IMR-90 (cell line): ENCODE results near the gene CD9. TPM values are rescaled to one million over a fixed set of nuclear protein-coding genes. Genes with fewer than 3 reads are reported as not detected.

Experiments used
- ATAC-seq: fragments of 200-7000 bp; cut with Tn5 transposase; 2 replicates; pipeline ENCODE4 v1.9.1; 2020; ENCODE audit warnings: low read depth, mild to moderate bottlenecking, moderate library complexity
- BruUV-seq: library from RNA; stranded (reverse); fragments of 400-500 nt; replicated peaks from 2 replicates; lab custom pipeline; 2021; lab: Mats Ljungman, UMichigan
- CTCF ChIA-PET: fragments of 300-600 bp; formaldehyde crosslinking; extraction: SDS; loops from one replicate; lab custom pipeline; 2021; ENCODE audit warnings: antibody characterized with exemption; lab: Yijun Ruan, JAX
- POLR2A ChIA-PET: fragments of 300-600 bp; sonication (Branson Sonifier 250); formaldehyde crosslinking; loops from one replicate; lab custom pipeline; 2022; ENCODE audit warnings: antibody characterized with exemption; ENCODE audit not compliant: unreplicated experiment; lab: Charles Lee
- DNase-seq: peaks from one replicate; pipeline ENCODE4 v3.0.0; 2013
- H2AFZ ChIP-seq: replicated peaks from 2 replicates; pipeline ENCODE3; 2013; ENCODE audit warnings: low read length, mild to moderate bottlenecking; ENCODE audit not compliant: poor library complexity
- H2AK5ac ChIP-seq: 2 replicates; pipeline ENCODE4 v1.6.1; 2013; ENCODE audit warnings: low read depth, low read length, inconsistent platforms
- H2AK9ac ChIP-seq: replicated peaks from 2 replicates; pipeline ENCODE3; 2013; ENCODE audit warnings: mild to moderate bottlenecking, low read depth, low read length, moderate library complexity; ENCODE audit not compliant: poor library complexity
- H2BK120ac ChIP-seq: 2 replicates; pipeline ENCODE4 v1.6.1; 2013; ENCODE audit warnings: low read depth, low read length, inconsistent platforms
- H2BK15ac ChIP-seq: 3 replicates; pipeline ENCODE4 v1.6.1; 2013; ENCODE audit warnings: low read depth, low read length, inconsistent platforms
- H2BK20ac ChIP-seq: 2 replicates; pipeline ENCODE4 v1.6.1; 2013; ENCODE audit warnings: low read depth, mild to moderate bottlenecking, inconsistent platforms, low read length, moderate library complexity
- H2BK5ac ChIP-seq: 2 replicates; pipeline ENCODE4 v1.6.1; 2013; ENCODE audit warnings: mild to moderate bottlenecking, low read depth, low read length, inconsistent platforms; ENCODE audit not compliant: poor library complexity, severe bottlenecking
- H3K14ac ChIP-seq: replicated peaks from 2 replicates; pipeline ENCODE4 v1.6.1; 2013; ENCODE audit warnings: low read depth, low read length, inconsistent platforms
- H3K18ac ChIP-seq: 2 replicates; pipeline ENCODE4 v1.6.1; 2013; ENCODE audit warnings: low read depth, low read length, control low read depth
- H3K23ac ChIP-seq: 2 replicates; pipeline ENCODE4 v1.6.1; 2013; ENCODE audit warnings: low read depth, low read length, inconsistent platforms
- H3K27ac ChIP-seq: 2 replicates; pipeline ENCODE4 v1.5.1; 2013; ENCODE audit warnings: mild to moderate bottlenecking, control low read depth, low read length; ENCODE audit not compliant: insufficient read depth
- H3K27me3 ChIP-seq: 2 replicates; pipeline ENCODE4 v1.6.1; 2013; ENCODE audit warnings: low read length; ENCODE audit not compliant: control insufficient read depth, insufficient read depth
- H3K36me3 ChIP-seq: 2 replicates; pipeline ENCODE4 v1.6.1; 2013; ENCODE audit warnings: low read length, mixed read lengths; ENCODE audit not compliant: control insufficient read depth, insufficient read depth
- H3K4ac ChIP-seq: 2 replicates; pipeline ENCODE4 v1.6.1; 2013; ENCODE audit warnings: low read depth, low read length, inconsistent platforms
- H3K4me1 ChIP-seq: 2 replicates; pipeline ENCODE4 v1.6.1; 2013; ENCODE audit warnings: low read length, mixed read lengths; ENCODE audit not compliant: control insufficient read depth, insufficient read depth
- H3K4me2 ChIP-seq: 2 replicates; pipeline ENCODE4 v1.6.1; 2013; ENCODE audit warnings: low read depth, mild to moderate bottlenecking, control low read depth, low read length, moderate library complexity
- H3K4me3 ChIP-seq: 2 replicates; pipeline ENCODE4 v1.5.1; 2013; ENCODE audit warnings: low read depth, mild to moderate bottlenecking, control low read depth, low read length, moderate library complexity; ENCODE audit not compliant: insufficient read depth
- H3K56ac ChIP-seq: 2 replicates; pipeline ENCODE4 v1.6.1; 2013; ENCODE audit warnings: low read length, inconsistent platforms; ENCODE audit not compliant: insufficient read depth; ENCODE audit errors: extremely low read depth
- H3K79me1 ChIP-seq, 2 experiments: 2 replicates each; pipeline ENCODE4 v1.6.1; 2013; ENCODE audit warnings: low read length in 2 of 2, inconsistent platforms in 1 of 2, low read depth in 1 of 2
- H3K9ac ChIP-seq: 2 replicates; pipeline ENCODE4 v1.6.1; 2013; ENCODE audit warnings: low read depth, low read length, control low read depth
- H3K9me1 ChIP-seq: 2 replicates; pipeline ENCODE4 v1.6.1; 2013; ENCODE audit warnings: low read length, inconsistent platforms; ENCODE audit not compliant: insufficient read depth
- H3K9me3 ChIP-seq: 2 replicates; pipeline ENCODE4 v1.6.1; 2013; ENCODE audit warnings: low read length; ENCODE audit not compliant: control insufficient read depth, insufficient read depth
- H4K20me1 ChIP-seq: 2 replicates; pipeline ENCODE4 v1.6.1; 2013; ENCODE audit warnings: low read length, inconsistent platforms; ENCODE audit not compliant: insufficient read depth
- H4K5ac ChIP-seq: 2 replicates; pipeline ENCODE4 v1.6.1; 2013; ENCODE audit warnings: mild to moderate bottlenecking, low read depth, low read length, control low read depth
- H4K8ac ChIP-seq, 2 experiments: 2 replicates each; pipeline ENCODE4 v1.6.1; 2013; ENCODE audit warnings: low read depth in 2 of 2, low read length in 2 of 2, control low read depth in 1 of 2, inconsistent platforms in 1 of 2
- H4K91ac ChIP-seq: 2 replicates; pipeline ENCODE4 v1.6.1; 2013; ENCODE audit warnings: low read depth, low read length, inconsistent platforms; ENCODE audit not compliant: insufficient read depth
- BHLHE40 ChIP-seq: fragments of 150-350 bp; IDR thresholded peaks from 2 replicates; pipeline ENCODE4 v1.6.1; 2016; ENCODE audit warnings: mild to moderate bottlenecking, low read depth, low read length
- CEBPB ChIP-seq: IDR thresholded peaks from 2 replicates; pipeline ENCODE4 v1.6.1; 2012; ENCODE audit warnings: low read depth, low read length, improper control_type of control experiment
- CHD1 ChIP-seq: IDR thresholded peaks from 2 replicates; pipeline ENCODE4 v1.6.1; 2012; ENCODE audit warnings: low read depth, low read length, improper control_type of control experiment
- FOS ChIP-seq: fragments of 150-350 bp; IDR thresholded peaks from 2 replicates; pipeline ENCODE4 v1.6.1; 2016; ENCODE audit warnings: low read depth, low read length
- MAFK ChIP-seq: IDR thresholded peaks from 2 replicates; pipeline ENCODE4 v1.6.1; 2012; ENCODE audit warnings: low read depth, low read length, improper control_type of control experiment
- MAZ ChIP-seq: IDR thresholded peaks from 2 replicates; pipeline ENCODE4 v1.6.1; 2012; ENCODE audit warnings: low read depth, mild to moderate bottlenecking, low read length, improper control_type of control experiment, moderate library complexity, borderline replicate concordance
- MXI1 ChIP-seq: IDR thresholded peaks from 2 replicates; pipeline ENCODE4 v1.6.1; 2012; ENCODE audit warnings: low read depth, mild to moderate bottlenecking, low read length, moderate library complexity, borderline replicate concordance
- NFE2L2 ChIP-seq: fragments of 150-350 bp; IDR thresholded peaks from 2 replicates; pipeline ENCODE4 v1.6.1; 2016; ENCODE audit warnings: low read depth, mild to moderate bottlenecking, low read length
- POLR2A ChIP-seq: IDR thresholded peaks from 2 replicates; pipeline ENCODE4 v1.6.1; 2012; ENCODE audit warnings: mild to moderate bottlenecking, low read depth, low read length
- RAD21 ChIP-seq: IDR thresholded peaks from 2 replicates; pipeline ENCODE4 v1.6.1; 2012; ENCODE audit warnings: low read length, improper control_type of control experiment
- RCOR1 ChIP-seq: IDR thresholded peaks from 2 replicates; pipeline ENCODE4 v1.6.1; 2012; ENCODE audit warnings: mild to moderate bottlenecking, low read length, improper control_type of control experiment; ENCODE audit not compliant: insufficient replicate concordance
- RFX5 ChIP-seq: IDR thresholded peaks from 2 replicates; pipeline ENCODE4 v1.8.0; 2012; ENCODE audit warnings: low read depth, mild to moderate bottlenecking, low read length, moderate library complexity
- SMC3 ChIP-seq: fragments of 150-350 bp; IDR thresholded peaks from 2 replicates; pipeline ENCODE4 v1.6.1; 2016; ENCODE audit warnings: low read depth, mild to moderate bottlenecking, antibody characterized with exemption, low read length, moderate library complexity
- WGBS, 2 experiments: methylation state at CpG; one replicate each; pipeline versions ENCODE4 v1.1.5 to v1.1.7; 2013; ENCODE audit warnings: missing lambda C conversion rate in 2 of 2; ENCODE audit not compliant: insufficient read length in 1 of 2; ENCODE audit errors: extremely low coverage in 2 of 2; 5-methylcytosine and 5-hydroxymethylcytosine counted together
- dilution Hi-C: fragments of 300-500 bp; cut with HindIII; formaldehyde crosslinking; loops from one replicate; pipeline ENCODE4 v1.14.3; 2018; ENCODE audit warnings: low sequenced_read_pairs; ENCODE audit not compliant: unreplicated experiment
- in situ Hi-C: fragments of 300-500 bp; cut with MboI; formaldehyde crosslinking; loops from 3 replicates; pipeline ENCODE4 v1.14.3; 2019; ENCODE audit warnings: low sequenced_read_pairs, inconsistent platforms, mixed read lengths
- intact Hi-C: fragments of 100-400 bp; cut with micrococcal nuclease; formaldehyde crosslinking; loops from 2 replicates; pipeline ENCODE4 v1.10.0; 2022
- polyA plus RNA-seq, 3 experiments: library from polyadenylated mRNA; depleted of rRNA; stranded (reverse); fragments of >200 nt; gene quantifications; 2 replicates each; pipeline ENCODE4 v1.2.3, GENCODE V29; 2012; ENCODE audit warnings: low replicate concordance in 1 of 3
- total RNA-seq: library from RNA; depleted of rRNA; stranded (reverse); fragments of >200 nt; gene quantifications from 2 replicates; pipeline ENCODE4 v1.2.3, GENCODE V29; 2012
- TF ChIP-seq, protein P1 (sequence below): fragments of 150-350 bp; IDR thresholded peaks from 2 replicates; pipeline ENCODE4 v1.6.1; 2016; ENCODE audit warnings: low read depth, mild to moderate bottlenecking, low read length, moderate library complexity, borderline replicate concordance
- TF ChIP-seq, protein P2 (sequence below): fragments of 150-350 bp; IDR thresholded peaks from 2 replicates; pipeline ENCODE4 v1.6.1; 2017; ENCODE audit warnings: mild to moderate bottlenecking, antibody characterized with exemption, low read length, low read depth
- TF ChIP-seq, protein P3 (sequence below): conservative IDR thresholded peaks from 2 replicates; pipeline ENCODE4 v1.5.1; 2012; ENCODE audit warnings: mild to moderate bottlenecking, low read depth, low read length, improper control_type of control experiment

The CD9 gene
- total and polyA plus RNA-seq, 2 of the 4 experiments (the other 2 are of a cell fraction) = 48.8 to 70.9 TPM

DNA sequence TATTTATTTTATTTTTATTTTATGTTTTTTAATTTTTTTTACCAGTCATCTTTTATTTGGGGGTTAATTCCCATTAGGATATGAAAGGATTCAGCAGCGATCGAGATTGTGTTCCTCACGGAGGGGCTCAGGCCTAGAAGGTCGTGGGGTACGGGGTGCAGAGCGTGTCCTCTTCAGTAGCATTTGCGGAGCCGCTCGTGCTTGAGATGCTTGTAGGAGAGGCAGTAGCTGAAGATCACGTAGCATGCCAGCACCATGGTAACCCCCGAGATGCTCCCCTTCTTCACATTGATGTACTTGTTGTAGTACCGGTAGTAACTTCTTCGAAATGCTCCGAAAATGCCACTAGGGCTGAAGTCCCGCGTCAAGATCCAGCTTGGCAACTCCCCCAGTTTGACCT lies 69.8 kb downstream of the CD9 start:
- Histone ChIP-seq H3K14ac (no peak overlapping the region), H2BK15ac (no peak overlapping the region), H2BK120ac (no peak overlapping the region), H3K9me1 (peaks cover 6% of the 10 kb centered on the region; the same call in 1 of the 2 replicates), H3K4me2 (no peak overlapping the region), H2AK5ac (no peak overlapping the region; the same call in 1 of the 2 replicates), H2BK20ac (no peak overlapping the region), H4K20me1 (no peaks in the 10 kb centered on the region), H4K8ac (no peak overlapping the region), H3K27me3 (no peaks in the 10 kb centered on the region), H3K36me3 (no peaks in the 10 kb centered on the region), H3K79me1 (no peaks in the 10 kb centered on the region), H3K4me3 (no peak overlapping the region), H2AFZ (no peak overlapping the region), H3K56ac (no peak overlapping the region), H3K18ac (no peak overlapping the region), H3K9ac (no peak overlapping the region), H3K23ac (no peak overlapping the region), H3K27ac (no peak overlapping the region), H3K9me3 (no peaks in the 10 kb centered on the region), H4K5ac (no peak overlapping the region), H3K4ac (no peak overlapping the region), H2AK9ac (no peak overlapping the region), H3K4me1 (peaks cover 11% of the 10 kb centered on the region), H4K91ac (no peak overlapping the region), H2BK5ac (no peak overlapping the region)
- intact Hi-C loops (no loop called here), in situ Hi-C loops (no loop called here), dilution Hi-C loops (no loop called here)
- no TSS peak for BruUV-seq
- ChIA-PET CTCF (interaction anchor here (0.6 kb wide), 1 partner anchor 16 kb away, joined by 4 read pairs; no protein-coding TSS in a partner anchor), POLR2A (no interaction called here)
- no peak for TF ChIP-seq RFX5
- TF ChIP-seq CEBPB = no peak
- no peak for TF ChIP-seq MAFK
- no peak for TF ChIP-seq RCOR1
- TF ChIP-seq, protein P1, sequence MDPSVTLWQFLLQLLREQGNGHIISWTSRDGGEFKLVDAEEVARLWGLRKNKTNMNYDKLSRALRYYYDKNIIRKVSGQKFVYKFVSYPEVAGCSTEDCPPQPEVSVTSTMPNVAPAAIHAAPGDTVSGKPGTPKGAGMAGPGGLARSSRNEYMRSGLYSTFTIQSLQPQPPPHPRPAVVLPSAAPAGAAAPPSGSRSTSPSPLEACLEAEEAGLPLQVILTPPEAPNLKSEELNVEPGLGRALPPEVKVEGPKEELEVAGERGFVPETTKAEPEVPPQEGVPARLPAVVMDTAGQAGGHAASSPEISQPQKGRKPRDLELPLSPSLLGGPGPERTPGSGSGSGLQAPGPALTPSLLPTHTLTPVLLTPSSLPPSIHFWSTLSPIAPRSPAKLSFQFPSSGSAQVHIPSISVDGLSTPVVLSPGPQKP = no peak
- TF ChIP-seq, protein P2, sequence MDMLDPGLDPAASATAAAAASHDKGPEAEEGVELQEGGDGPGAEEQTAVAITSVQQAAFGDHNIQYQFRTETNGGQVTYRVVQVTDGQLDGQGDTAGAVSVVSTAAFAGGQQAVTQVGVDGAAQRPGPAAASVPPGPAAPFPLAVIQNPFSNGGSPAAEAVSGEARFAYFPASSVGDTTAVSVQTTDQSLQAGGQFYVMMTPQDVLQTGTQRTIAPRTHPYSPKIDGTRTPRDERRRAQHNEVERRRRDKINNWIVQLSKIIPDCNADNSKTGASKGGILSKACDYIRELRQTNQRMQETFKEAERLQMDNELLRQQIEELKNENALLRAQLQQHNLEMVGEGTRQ = no peak
- TF ChIP-seq SMC3 = no peak
- no peak for TF ChIP-seq CHD1
- TF ChIP-seq FOS = no peak
- TF ChIP-seq BHLHE40 = no peak
- no peak for TF ChIP-seq NFE2L2
- TF ChIP-seq, protein P3, sequence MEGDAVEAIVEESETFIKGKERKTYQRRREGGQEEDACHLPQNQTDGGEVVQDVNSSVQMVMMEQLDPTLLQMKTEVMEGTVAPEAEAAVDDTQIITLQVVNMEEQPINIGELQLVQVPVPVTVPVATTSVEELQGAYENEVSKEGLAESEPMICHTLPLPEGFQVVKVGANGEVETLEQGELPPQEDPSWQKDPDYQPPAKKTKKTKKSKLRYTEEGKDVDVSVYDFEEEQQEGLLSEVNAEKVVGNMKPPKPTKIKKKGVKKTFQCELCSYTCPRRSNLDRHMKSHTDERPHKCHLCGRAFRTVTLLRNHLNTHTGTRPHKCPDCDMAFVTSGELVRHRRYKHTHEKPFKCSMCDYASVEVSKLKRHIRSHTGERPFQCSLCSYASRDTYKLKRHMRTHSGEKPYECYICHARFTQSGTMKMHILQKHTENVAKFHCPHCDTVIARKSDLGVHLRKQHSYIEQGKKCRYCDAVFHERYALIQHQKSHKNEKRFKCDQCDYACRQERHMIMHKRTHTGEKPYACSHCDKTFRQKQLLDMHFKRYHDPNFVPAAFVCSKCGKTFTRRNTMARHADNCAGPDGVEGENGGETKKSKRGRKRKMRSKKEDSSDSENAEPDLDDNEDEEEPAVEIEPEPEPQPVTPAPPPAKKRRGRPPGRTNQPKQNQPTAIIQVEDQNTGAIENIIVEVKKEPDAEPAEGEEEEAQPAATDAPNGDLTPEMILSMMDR = no peak
- TF ChIP-seq RAD21 = no peak
- TF ChIP-seq MXI1 = no peak
- no peak for TF ChIP-seq MAZ
- TF ChIP-seq POLR2A = no peak
- no peak for ATAC-seq
- DNase-seq = no peak
- WGBS, 2 experiments = 100% methylated on average over 2 of the region's 16 CpGs; no CpG with 5 or more reads in 1 of the 2 experiments
